ENCODE results near the gene KCNH2. TPM values are rescaled to one million over a fixed set of nuclear protein-coding genes. Genes with fewer than 3 reads are reported as not detected.

The KCNH2 gene
- total and polyA plus RNA-seq, 2 experiments from 2014 or later: 8.4 to 9.1 TPM

- WGBS (ENCODE audit: low lambda C conversion rate, missing lambda C conversion rate): 74% methylated on average over 5 of the region's 5 CpGs
Observed at GRCh38 chr7:150986556-150986955, 8.4 kb upstream of the KCNH2 start.

GRCh38 chr7:150986099-150986512 is 8.0 kb upstream of the KCNH2 start:
- TF ChIP-seq EZH2phosphoT487 (IDR thresholded peaks at IDR 0.05; ENCODE audit: low read depth, severe bottlenecking, unreplicated experiment) (no peak), EZH2 (IDR thresholded peaks at IDR 0.05; ENCODE audit: borderline replicate concordance) (no peak)
- TF ChIP-seq, protein P1, sequence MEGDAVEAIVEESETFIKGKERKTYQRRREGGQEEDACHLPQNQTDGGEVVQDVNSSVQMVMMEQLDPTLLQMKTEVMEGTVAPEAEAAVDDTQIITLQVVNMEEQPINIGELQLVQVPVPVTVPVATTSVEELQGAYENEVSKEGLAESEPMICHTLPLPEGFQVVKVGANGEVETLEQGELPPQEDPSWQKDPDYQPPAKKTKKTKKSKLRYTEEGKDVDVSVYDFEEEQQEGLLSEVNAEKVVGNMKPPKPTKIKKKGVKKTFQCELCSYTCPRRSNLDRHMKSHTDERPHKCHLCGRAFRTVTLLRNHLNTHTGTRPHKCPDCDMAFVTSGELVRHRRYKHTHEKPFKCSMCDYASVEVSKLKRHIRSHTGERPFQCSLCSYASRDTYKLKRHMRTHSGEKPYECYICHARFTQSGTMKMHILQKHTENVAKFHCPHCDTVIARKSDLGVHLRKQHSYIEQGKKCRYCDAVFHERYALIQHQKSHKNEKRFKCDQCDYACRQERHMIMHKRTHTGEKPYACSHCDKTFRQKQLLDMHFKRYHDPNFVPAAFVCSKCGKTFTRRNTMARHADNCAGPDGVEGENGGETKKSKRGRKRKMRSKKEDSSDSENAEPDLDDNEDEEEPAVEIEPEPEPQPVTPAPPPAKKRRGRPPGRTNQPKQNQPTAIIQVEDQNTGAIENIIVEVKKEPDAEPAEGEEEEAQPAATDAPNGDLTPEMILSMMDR (IDR thresholded peaks at IDR 0.05; ENCODE audit: poor library complexity): peak; percentile 71
- Histone ChIP-seq H3K4me3 (no peak overlapping the region), H3K79me2 (no peaks in the 10 kb centered on the region), H3K4me1 (ENCODE audit: insufficient read depth) (peaks cover 20% of the 10 kb centered on the region), H2AFZ (no peak overlapping the region), H3K27ac (no peak overlapping the region), H3K4me2 (no peak overlapping the region), H3K27me3 (peaks cover 13% of the 10 kb centered on the region), H3K9me3 (ENCODE audit: low read depth) (no peaks in the 10 kb centered on the region), H4K20me1 (ENCODE audit: insufficient read depth, poor library complexity, severe bottlenecking) (no peaks in the 10 kb centered on the region), H3K9me2 (replicated peaks; ENCODE audit: insufficient read depth) (no peaks in the 10 kb centered on the region), H3K36me3 (replicated peaks; ENCODE audit: insufficient read depth, low read depth) (no peaks in the 10 kb centered on the region)
- DNase-seq (ENCODE audit: low spot score): peak; percentile 84
- 20% methylated on average over 16 of the region's 16 CpGs for WGBS (ENCODE audit: low lambda C conversion rate, missing lambda C conversion rate)

More at GRCh38 chr7:150986556-150986955, 8.4 kb upstream of the KCNH2 start:
- Histone ChIP-seq H3K4me3 (no peak overlapping the region), H3K4me2 (no peak overlapping the region), H4K20me1 (ENCODE audit: insufficient read depth, poor library complexity, severe bottlenecking) (no peaks in the 10 kb centered on the region), H3K79me2 (no peaks in the 10 kb centered on the region), H3K4me1 (ENCODE audit: insufficient read depth) (peaks cover 20% of the 10 kb centered on the region), H2AFZ (no peak overlapping the region), H3K27ac (no peak overlapping the region), H3K36me3 (replicated peaks; ENCODE audit: insufficient read depth, low read depth) (no peaks in the 10 kb centered on the region), H3K27me3 (peaks cover 8% of the 10 kb centered on the region), H3K9me3 (ENCODE audit: low read depth) (no peaks in the 10 kb centered on the region), H3K9me2 (replicated peaks; ENCODE audit: insufficient read depth) (no peaks in the 10 kb centered on the region)
- TF ChIP-seq EZH2phosphoT487 (IDR thresholded peaks at IDR 0.05; ENCODE audit: low read depth, severe bottlenecking, unreplicated experiment): no peak
- TF ChIP-seq, protein P1 (IDR thresholded peaks at IDR 0.05; ENCODE audit: poor library complexity): no peak
- no peak for TF ChIP-seq EZH2 (IDR thresholded peaks at IDR 0.05; ENCODE audit: borderline replicate concordance)
- DNase-seq (ENCODE audit: low spot score): no peak

DNA sequence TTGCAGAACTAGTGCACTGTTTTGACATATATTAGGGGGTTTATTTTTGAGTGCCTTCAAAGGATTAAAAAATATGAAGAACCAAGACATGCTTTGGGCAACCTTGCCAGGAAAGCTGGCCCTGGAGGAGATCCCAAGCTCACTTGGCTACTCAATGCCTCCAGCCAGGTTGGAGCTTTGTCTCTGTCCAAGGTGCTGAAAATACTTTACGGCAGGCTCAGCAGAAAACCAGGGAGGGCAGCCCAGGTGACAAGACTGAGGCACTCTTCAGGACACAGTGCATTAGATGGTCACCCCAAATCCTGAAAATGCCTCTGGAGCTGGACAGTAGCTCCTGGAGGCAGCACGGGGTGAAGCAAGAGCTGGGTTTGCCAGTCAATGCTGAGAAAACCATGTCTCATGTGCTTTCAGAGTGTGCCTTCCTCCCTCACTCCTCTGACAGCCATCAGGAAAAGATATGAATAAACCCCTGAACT is 5.8 kb upstream of the KCNH2 start:
- peak; percentile 83 for DNase-seq (ENCODE audit: low spot score)
- Histone ChIP-seq H3K36me3 (replicated peaks; ENCODE audit: insufficient read depth, low read depth) (no peaks in the 10 kb centered on the region), H3K27me3 (peaks cover 23% of the 10 kb centered on the region), H3K4me3 (no peak overlapping the region), H2AFZ (no peak overlapping the region), H3K79me2 (no peaks in the 10 kb centered on the region), H3K4me2 (no peak overlapping the region), H3K27ac (no peak overlapping the region), H3K9me2 (replicated peaks; ENCODE audit: insufficient read depth) (no peaks in the 10 kb centered on the region), H4K20me1 (ENCODE audit: insufficient read depth, poor library complexity, severe bottlenecking) (no peaks in the 10 kb centered on the region), H3K9me3 (ENCODE audit: low read depth) (no peaks in the 10 kb centered on the region), H3K4me1 (ENCODE audit: insufficient read depth) (peaks cover 18% of the 10 kb centered on the region)
- 7% methylated on average over 2 of the region's 2 CpGs for WGBS (ENCODE audit: low lambda C conversion rate, missing lambda C conversion rate)
- no peak for TF ChIP-seq EZH2 (IDR thresholded peaks at IDR 0.05; ENCODE audit: borderline replicate concordance)
- TF ChIP-seq, protein P1 (IDR thresholded peaks at IDR 0.05; ENCODE audit: poor library complexity): no peak
- TF ChIP-seq EZH2phosphoT487 (IDR thresholded peaks at IDR 0.05; ENCODE audit: low read depth, severe bottlenecking, unreplicated experiment): no peak

All from hepatocyte (in vitro differentiated cells).